HTERT RPE-1 (cell line): ENCODE measurements around the gene ICA1.
"Not testable (repeated sequence)": the region's sequence is repeated elsewhere in the genome, so short reads cannot be mapped to it uniquely, and the experiment has no call there.

Experiments
- in situ Hi-C: fragments of 300-500 bp; cut with MboI; formaldehyde crosslinking; loops from 4 replicates; pipeline ENCODE4 v1.14.3; 2020; ENCODE audit warnings: low sequenced_read_pairs

ICA1 gene

DNA sequence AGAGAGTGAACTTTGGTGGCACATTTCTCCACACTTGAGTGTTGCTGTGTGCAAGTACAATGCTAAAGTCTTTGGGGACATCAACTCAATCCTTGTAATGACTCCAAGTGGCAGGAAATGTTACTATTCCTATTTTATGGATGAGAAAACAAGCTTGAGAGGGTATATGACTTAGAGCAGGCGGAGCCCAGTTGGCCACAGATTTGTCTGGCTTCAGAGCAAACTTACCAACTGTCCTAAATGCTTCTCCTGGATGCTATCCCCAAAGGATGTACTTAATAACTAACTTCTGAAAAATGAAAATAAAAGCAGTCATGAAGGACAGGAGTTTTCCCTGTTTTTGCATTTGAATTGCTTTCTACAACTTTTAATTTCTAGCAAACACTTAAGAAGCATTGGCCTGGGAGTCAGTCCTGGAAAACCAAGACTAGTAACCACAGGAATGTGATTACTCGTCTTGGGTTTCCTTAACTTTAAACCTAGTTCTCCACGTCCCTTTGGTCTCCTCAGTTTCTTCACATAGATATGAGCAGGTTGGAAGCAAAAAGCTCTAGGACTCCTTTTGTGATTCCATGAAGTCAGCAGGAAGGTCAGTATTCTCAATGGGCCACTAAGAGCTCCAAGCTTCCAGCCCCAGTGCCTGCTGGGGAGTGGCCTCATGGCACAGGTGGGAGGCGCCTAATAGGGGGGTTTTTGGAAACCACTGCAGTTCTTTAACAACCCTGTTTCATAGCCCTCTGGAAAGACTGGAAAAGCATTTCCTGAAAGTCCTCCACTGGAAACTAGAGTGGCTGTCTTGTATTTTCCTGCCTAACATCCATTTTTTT lies 152.6 kb downstream of the ICA1 start:
- in situ Hi-C loops, result no loop called here

DNA sequence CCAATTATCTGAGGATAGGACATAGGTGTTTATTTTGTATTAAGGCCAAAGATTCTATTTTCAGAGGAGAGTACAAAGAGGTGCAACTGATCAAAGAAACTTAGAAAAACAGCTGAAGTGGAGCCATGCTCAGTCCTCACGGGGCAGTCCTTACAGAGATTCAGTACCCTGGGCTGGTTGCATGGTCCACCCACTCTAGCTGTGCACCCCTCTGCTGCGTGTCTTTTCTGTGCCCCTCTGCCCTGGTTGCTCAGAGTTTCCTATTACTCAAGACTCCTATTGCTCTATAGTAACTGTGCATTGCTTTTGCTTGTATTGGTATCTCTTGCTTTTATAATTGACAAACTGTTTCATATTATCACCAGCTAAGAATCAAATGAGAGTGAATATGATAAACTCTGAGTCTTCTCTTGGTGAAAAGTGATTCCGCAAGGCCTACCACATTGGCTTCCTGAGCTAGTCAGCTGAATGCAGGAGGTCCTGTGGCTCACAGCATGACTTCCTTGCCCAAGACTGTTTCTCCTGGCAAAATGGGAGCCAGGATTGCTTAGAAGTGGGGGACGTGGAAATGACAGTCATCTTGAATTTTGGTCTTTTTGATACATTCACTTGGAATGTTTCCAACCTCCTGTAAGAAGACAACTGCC lies 156.4 kb downstream of the ICA1 start:
- in situ Hi-C loops, result no loop called here

DNA sequence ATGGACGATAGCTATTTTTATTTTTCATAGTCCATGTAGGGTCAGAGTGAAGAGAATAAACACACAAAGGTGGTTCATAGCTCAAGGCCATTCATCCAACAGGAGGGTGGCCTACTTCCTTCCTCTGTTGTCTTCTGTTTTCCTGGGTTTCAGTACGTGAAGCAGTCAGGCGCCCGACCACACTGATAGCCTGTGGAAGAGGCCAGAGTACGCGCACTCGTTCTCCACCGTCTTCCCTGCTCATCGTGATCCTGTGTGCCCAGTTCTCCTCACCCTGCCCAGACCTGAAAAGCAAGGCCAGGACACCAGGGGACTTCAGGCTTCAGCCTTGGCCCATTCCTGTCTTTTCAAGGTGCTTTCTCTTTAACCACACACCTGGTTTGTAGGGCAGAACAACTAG lies 158.7 kb downstream of the ICA1 start:
- in situ Hi-C loops, result no loop called here

DNA sequence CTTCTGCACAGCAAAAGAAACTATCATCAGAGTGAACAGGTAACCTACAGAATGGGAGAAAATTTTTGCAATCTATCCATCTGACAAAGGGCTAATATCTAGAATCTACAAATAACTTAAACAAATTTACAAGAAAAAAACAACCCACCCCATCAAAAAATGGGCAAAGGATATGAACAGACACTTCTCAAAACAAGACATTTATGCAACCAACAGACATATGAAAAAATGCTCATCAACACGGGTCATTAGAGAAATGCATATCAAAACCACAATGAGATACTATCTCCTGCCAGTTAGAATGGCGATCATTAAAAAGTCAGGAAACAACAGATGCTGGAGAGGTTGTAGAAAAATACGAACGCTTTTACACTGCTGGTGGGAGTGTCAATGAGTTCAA lies 160.7 kb downstream of the ICA1 start:
- in situ Hi-C loops, result not testable (repeated sequence)

DNA sequence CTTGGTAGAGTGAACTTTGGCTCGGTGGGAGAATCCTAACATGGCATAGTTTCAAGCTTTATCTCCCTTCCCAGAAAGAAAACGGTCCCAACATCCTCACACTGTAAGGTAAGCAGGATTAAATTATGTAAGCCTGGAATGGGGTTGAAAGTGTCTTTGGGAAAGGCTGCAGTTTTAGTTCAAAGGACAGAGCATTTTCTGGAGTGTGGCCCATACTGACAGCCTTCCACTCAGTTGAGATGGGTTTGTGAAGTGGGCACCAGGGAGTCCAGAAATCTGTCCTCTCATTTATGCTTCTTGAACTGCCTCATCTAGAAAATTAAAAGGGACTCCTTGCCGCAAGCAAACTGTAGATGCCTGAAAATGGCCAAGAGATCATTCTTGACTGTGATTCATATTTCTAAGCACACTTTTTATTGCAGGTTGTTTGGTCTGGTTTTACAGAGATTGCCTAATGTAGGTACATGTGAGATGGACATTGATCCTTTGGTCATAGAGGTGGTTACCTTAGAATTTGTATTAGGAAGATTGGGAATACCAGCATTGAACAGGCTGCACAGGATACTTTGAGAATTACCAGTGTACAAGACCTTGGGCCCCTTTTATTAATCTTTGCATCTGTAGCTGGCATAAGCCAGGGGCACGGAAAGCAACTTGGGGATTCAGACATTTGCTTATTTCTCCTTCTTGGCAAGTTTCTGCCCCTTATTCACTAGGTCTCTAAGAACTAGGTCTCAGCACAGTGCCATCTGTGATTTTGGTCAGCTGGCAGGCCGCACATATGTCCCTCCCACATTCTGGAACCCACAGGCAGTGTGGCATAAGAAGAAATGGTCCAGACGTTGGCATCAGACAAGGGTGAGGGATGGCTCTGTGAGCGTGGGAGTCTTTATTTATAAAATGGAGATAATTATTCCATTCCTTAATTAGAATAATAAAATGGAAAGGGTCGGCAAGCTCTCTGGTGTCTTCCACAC lies 167.5 kb downstream of the ICA1 start:
- in situ Hi-C loops, result no loop called here

DNA sequence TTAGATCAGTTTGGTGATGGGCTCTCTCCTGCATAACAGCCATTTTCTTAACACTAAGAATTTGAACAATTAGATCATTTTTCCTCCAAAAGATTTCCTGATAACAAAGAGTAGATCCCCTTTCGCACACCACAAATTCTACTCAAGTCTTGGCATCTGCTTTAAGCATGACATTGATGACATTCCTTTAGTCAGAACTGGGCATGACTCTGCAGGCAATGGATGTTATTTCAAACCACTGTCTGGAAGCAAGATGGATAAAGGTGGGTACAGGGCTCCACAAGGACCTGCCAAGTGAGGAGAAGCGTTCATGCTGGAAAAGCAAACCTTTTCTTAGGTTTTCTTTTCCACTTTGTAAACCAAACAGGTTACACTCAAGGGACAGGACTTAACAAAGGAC lies 169.8 kb downstream of the ICA1 start:
- in situ Hi-C loops, result no loop called here

DNA sequence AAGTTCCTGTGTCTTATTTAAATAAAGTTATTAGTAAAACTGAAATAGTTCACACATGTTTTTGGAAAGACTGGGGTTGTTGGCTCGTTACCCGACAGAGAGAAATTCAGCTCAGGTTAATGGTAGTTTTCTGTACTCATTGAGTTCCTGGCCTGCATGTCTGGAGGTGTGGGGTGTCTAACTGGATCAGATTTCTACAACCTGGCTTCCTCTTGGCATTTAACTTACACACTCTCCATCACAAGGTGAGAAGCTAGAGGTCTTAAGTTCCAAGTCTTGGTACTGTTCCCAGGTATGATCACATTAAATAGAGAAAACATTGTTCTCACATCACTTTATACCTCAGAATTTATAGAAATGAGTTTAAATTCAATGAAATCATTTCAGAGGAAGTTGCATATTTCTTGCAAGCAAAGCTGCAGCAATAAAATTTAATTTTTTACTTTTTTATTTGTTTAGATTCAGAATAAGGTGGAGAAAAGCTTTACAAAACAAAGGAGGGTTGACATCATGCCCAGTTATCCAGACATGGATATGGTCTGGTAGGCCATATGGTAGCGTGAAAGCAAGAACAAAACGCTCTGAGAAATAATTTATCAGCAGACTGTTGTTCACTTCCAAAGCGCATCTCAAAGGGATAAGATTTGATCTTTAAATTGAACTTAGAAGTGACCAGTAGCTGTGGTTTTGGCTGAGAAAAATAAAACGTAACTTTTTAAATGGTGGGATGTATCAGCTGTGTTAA lies 172.8 kb downstream of the ICA1 start:
- in situ Hi-C loops, result no loop called here

DNA sequence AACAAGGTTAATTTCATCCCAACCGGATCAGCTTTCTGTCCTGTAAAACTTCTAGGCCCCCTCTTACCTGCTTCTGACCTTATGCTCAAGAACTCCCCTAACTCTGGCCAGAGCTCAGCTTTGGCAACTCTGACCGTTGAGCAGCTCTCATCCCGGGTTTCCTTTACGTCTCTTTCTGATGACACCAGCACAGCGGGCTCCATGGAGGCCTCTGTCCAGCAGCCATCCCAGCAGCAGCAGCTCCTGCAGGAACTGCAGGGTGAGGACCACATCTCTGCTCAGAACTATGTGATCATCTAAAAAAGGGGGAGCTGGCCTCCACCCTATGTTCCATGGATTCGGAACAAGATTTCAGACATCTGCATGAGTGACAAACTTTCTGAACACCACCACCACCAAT lies 175.7 kb downstream of the ICA1 start:
- in situ Hi-C loops, result no loop called here

DNA sequence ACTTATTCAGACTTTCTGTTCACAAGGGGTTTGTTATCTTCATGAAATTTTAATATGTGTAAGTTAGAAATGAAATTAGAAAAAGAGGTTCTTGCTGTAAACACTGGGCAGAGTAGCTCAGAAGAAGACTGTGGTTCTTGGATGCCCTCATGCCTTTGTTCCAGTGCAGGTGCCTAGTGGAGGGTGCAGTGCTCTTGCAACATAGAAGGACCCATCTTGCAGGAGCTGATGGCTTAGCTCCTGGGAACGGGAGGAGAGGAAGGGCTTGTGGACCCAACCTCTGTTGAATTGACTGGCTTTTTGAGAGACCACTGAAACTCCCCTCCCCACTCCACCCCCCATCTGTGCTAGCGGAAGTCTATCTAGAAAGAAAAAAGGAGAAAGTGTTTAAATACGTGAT lies 176.5 kb downstream of the ICA1 start:
- in situ Hi-C loops, result no loop called here

DNA sequence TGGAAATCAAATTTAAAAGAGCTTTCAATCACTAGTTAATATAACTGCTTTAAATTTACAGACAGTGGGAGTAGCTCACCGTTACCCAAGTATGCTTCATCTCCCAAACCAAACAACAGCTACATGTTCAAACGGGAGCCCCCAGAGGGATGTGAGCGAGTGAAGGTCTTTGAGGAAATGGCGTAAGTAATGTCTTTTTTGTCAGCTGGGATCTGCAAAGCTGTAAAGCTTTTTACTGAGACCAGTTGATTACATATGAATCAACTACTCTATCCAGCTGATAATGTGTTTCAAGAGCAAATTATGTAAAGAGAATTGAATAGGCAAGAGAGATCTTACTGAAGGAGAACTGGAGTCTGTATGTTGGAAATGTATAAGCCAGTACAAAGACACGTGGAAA lies 177.1 kb downstream of the ICA1 start:
- in situ Hi-C loops, result no loop called here

DNA sequence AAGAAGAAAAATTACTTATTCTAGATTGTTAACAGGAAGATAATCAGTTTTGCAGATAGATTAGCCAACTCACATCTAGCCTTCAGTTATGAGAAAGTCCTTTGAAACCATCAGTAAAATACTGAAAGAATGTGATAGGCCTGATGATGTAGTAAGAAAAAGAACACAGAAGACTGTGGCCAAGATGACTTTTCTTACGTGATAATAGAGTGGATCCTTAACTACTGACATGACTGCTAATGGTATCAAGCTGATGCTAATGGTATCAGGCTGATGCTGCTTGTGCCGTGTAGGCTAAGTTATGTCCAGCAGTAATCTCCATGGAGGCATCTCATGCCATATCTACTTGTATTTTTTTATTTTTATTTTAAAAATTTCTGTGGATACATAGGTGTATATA lies 179.2 kb downstream of the ICA1 start:
- in situ Hi-C loops, result no loop called here

DNA sequence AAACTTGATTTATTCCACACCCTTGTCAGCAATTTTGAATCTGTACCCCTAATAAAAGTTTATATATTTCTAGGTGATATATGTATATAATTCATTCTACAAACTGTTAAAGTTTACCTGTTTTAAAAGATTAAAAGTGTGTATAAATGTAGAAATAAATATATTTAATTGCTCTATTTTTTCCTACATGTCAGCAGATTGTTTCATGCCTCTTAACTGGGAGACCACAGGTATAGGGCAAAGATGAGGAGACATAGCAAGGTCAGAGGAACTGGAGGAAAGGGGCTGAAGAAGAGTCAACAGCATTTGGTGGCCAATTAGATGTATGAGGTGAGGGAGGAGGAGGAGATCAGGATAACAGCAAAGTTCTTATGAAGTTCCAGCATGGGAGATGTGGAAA lies 183.5 kb downstream of the ICA1 start:
- in situ Hi-C loops, result no loop called here

DNA sequence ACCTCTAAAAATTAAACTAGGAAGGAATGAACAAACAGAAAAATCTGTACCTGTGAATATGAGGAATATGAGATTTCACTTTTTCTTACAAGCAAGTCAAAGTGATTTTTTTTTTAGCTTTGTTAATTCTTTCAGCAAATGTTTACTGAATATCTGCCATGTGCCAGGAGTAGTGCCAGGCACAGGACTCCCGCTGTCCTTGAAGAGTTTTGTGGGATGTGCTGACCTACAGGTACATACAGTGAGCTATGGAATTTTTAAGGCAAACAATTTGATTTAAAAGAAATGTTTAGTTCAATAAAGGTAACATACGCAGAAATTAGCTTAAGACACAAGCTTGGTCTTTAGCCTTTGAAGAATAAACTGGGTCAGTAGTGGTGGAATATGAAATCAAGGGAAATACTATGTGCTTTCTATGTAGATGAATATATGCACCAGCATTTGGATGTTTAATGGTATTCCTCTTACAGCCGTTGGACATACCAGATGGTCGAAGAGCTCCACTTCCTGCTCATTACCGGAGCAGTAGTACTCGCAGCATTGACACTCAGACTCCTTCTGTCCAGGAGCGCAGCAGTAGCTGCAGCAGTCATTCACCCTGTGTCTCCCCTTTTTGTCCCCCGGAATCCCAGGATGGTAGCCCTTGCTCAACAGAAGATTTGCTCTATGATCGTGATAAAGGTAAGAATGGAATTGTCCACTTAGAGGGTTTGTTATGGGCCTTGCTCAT lies 191.4 kb downstream of the ICA1 start:
- in situ Hi-C loops, result no loop called here

DNA sequence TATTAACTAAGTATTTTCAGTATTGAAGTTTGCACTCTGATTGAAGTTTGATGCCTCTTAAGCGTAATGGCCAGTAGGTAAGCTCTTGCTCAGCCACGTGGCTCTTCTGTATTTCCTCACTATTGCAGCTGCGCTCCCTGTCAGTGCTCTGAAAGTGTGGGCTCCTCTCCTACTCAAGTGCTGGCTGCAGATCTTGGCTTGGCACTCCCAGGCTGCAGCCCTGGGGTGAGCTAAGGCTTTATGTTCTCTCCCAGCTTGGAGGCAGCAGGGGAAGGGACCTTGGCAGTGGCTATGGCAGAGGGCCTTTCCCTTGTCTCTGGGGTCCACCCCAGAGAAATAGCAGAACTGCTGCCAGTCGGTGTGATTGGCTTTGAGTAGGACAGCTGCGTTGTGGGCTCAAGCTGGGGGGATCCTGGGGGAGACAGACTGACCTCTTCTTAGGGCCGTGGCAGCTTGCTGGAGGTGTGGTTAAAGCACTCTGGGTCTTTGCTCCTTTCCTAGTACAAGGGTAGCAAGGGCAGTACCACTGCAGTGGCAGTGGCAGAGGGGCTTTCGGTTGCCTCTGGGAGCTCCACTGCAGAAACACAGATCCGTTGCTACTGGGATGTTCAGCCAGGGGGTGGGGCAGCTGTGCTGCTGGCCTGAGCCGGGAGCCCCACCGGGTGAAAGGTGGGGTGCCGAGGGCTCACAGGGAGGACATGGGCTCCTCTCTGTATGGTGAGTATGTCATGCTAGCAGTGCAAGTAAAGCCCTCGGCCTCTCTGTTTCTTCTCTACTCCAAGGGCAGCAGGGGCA lies 192.9 kb downstream of the ICA1 start:
- in situ Hi-C loops, result no loop called here

DNA sequence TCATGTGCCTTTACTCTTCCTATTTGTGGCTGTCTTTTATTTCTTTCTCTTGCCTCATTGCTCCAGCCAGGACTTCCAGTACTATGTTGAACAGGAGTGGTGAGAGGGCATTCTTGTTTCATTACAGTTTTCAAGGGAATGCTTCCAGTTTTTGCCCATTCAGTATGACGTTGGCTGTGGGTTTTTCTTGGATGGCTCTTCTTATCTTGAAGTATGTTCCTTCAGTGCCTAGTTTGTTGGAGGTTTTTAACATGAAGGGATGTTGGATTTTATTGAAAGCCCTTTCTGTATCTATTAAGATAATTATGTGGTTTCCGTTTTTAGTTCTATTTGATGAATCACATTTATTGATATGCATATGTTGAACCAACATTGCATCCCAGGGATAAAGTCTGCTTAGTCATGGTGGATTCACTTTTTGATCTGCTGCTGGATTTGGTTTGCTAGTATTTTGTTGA lies 196.6 kb downstream of the ICA1 start:
- in situ Hi-C loops, result no loop called here

DNA sequence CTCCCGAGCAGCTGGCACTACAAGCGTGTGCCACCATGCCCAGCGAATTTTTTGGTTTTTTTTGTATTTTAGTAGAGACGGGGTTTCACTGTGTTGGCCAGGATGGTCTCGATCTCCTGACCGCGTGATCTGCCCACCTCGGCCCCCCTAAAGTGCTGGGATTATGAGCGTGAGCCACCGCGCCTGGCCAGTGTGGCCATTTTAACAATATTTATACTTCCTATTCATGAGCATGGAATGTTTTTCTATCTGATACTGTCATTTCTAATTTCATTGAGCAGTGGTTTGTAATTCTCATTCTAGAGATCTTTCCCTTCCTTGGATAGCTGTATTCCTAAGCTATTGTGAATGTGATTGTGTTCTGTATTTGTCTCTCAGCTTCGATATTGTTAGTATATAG lies 197.1 kb downstream of the ICA1 start:
- in situ Hi-C loops, result no loop called here

DNA sequence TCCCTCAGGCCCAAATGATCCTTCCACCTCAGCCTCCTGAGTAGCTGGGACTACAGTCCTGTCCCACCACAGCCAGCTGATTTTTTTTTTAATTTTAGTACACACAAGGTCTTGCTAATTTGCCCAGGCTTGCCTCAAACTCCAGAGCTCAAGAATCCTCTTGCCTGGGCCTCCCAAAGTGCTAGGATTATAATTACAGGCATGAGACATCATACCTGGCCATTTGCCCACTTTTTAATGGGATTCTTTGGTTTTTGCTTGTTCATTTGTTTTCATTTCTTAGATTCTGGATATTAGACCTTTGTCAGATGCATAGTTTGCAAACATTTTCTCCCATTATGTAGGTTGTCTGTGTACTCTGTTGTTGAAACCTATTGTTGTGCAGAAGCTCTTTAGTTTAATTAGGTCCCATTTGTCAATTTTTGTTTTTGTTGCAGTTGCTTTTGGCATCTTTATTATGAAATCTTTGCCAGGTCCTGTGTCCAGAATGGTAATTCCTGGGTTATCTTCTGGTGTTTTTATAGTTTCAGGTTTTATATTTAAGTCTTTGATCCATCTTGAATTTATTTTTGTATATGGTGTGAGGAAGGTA lies 198.2 kb downstream of the ICA1 start:
- in situ Hi-C loops, result no loop called here

DNA sequence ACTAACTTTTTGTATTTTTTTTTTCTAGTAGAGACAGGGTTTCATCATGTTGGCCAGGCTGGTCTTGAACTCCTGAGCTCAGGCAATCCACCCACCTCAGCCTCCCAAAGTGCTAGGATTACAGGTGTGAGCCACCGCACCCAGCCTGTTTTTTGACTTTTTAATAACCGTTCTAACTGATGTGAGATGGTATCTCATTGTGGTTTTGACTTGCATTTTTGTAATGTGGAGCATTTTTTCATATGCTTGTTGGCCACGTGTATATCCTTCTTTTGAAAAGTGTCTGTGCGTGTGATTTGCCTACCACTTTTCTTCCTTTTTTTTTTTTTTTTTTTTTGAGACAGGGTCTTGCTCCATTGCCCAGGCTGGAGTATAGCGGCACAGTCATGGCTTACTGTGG lies 198.7 kb downstream of the ICA1 start:
- in situ Hi-C loops, result not testable (repeated sequence)
